Bronchial epithelial cell (primary cell): ENCODE data around the gene PTPRCAP. TPM values are rescaled to one million over a fixed set of nuclear protein-coding genes. Genes with fewer than 3 reads are reported as not detected.
A peak's percentile ranks its signal among the peaks of the same experiment; 100 is the strongest.

ENCODE experiments used
- DNase-seq: peaks from one replicate; pipeline ENCODE4 v3.0.0-alpha.2; 2010; ENCODE audit warnings: low read depth
- FAIRE-seq: peaks from 2 replicates; lab custom pipeline; 2011; peaks lifted over from hg19 to GRCh38; lab: Jason Lieb, UNC
- H3K27me3 ChIP-seq: 2 replicates; pipeline ENCODE4 v1.5.1; 2011; ENCODE audit warnings: low read length; ENCODE audit not compliant: control insufficient read depth, insufficient read depth
- H3K36me3 ChIP-seq: 2 replicates; pipeline ENCODE4 v1.5.1; 2011; ENCODE audit warnings: low read length; ENCODE audit not compliant: control insufficient read depth, insufficient read depth
- H3K4me3 ChIP-seq: 2 replicates; pipeline ENCODE4 v1.5.1; 2011; ENCODE audit warnings: mild to moderate bottlenecking, low read depth, low read length, control low read depth
- CTCF ChIP-seq: IDR thresholded peaks from 2 replicates; pipeline ENCODE4 v1.5.1; 2011; ENCODE audit warnings: mild to moderate bottlenecking, moderate library complexity, low read length, control low read depth, inconsistent platforms; ENCODE audit not compliant: insufficient read depth, severe bottlenecking
- total RNA-seq: library from RNA; depleted of rRNA; stranded (reverse); fragments of >200 nt; gene quantifications from 2 replicates; pipeline ENCODE4 v1.2.1, GENCODE V29; 2014

The PTPRCAP gene
- total RNA-seq, 1 donor from 2014 or later, result 0.26 TPM

- DNase-seq (no peak), FAIRE-seq (no peak)
- no peak for TF ChIP-seq CTCF
- Histone ChIP-seq H3K36me3 (peaks cover 6% of the 10 kb centered on the region), H3K27me3 (no peaks in the 10 kb centered on the region), H3K4me3 (peak overlapping the region; percentile 90)
These were observed 32.0 kb upstream of the PTPRCAP start for GRCh38 chr11:67469508-67469811.

- Histone ChIP-seq H3K36me3 (peaks cover 7% of the 10 kb centered on the region), H3K4me3 (peak within 1 kb of the TSS; percentile 90), H3K27me3 (no peaks in the 10 kb centered on the region)
- TF ChIP-seq CTCF, result peak; percentile 55
- FAIRE-seq (no peak), DNase-seq (peak; percentile 61)
These were observed 31.5 kb upstream of the PTPRCAP start, which contains the start of gene TMEM134 for GRCh38 chr11:67468759-67469507. Gene TMEM134 (minus strand): TSS chr11:67469251. CDS start chr11:67469192, 59 bp downstream.

- DNase-seq (no peak), FAIRE-seq (no peak)
- no peak for TF ChIP-seq CTCF
- H3K27me3 ChIP-seq, result no peaks in the 10 kb centered on the region
- H3K4me3 ChIP-seq, result peak overlapping the region; percentile 90
- H3K36me3 ChIP-seq, result peaks cover 7% of the 10 kb centered on the region
These were observed 30.9 kb upstream of the PTPRCAP start for GRCh38 chr11:67468456-67468758.

GRCh38 chr11:67468056-67468455 is 30.6 kb upstream of the PTPRCAP start:
- no peak for FAIRE-seq
- Histone ChIP-seq H3K36me3 (peaks cover 7% of the 10 kb centered on the region), H3K4me3 (peak overlapping the region; percentile 90), H3K27me3 (no peaks in the 10 kb centered on the region)
- DNase-seq, result peak; percentile 86
- TF ChIP-seq CTCF, result no peak

- peaks cover 7% of the 10 kb centered on the region for H3K36me3 ChIP-seq
- H3K27me3 ChIP-seq, result no peaks in the 10 kb centered on the region
- no peak for TF ChIP-seq CTCF
- peak overlapping the region; percentile 90 for H3K4me3 ChIP-seq
- DNase-seq (no peak), FAIRE-seq (no peak)
These were observed 29.7 kb upstream of the PTPRCAP start for GRCh38 chr11:67466962-67467771.
